Endodermal cell (in vitro differentiated cells): ENCODE results near the gene SOAT2. TPM values are rescaled to one million over a fixed set of nuclear protein-coding genes. Genes with fewer than 3 reads are reported as not detected.
A peak's percentile ranks its signal among the peaks of the same experiment; 100 is the strongest.

ENCODE experiments used
- DNase-seq: peaks from one replicate; pipeline ENCODE4 v3.0.0-alpha.2; 2017
- H3K27ac ChIP-seq: 2 replicates; pipeline ENCODE4 v1.5.1; 2013; ENCODE audit warnings: mild to moderate bottlenecking, low read depth, low read length, moderate library complexity
- H3K27me3 ChIP-seq: 2 replicates; pipeline ENCODE4 v1.6.1; 2013; ENCODE audit warnings: mild to moderate bottlenecking, low read length, moderate library complexity; ENCODE audit not compliant: insufficient read depth, control insufficient read depth, poor library complexity, severe bottlenecking
- H3K36me3 ChIP-seq: 2 replicates; pipeline ENCODE4 v1.7.0; 2013; ENCODE audit warnings: mild to moderate bottlenecking, low read length, moderate library complexity; ENCODE audit not compliant: control insufficient read depth, insufficient read depth
- H3K4me1 ChIP-seq: one replicate; pipeline ENCODE4 v1.7.0; 2013; ENCODE audit warnings: low read length; ENCODE audit not compliant: control insufficient read depth, insufficient read depth
- H3K4me3 ChIP-seq: 2 replicates; pipeline ENCODE4 v1.5.1; 2013; ENCODE audit warnings: mild to moderate bottlenecking, low read length, moderate library complexity
- H3K9ac ChIP-seq: 2 replicates; pipeline ENCODE4 v1.6.1; 2013; ENCODE audit warnings: mild to moderate bottlenecking, low read length, moderate library complexity; ENCODE audit not compliant: poor library complexity, severe bottlenecking; ENCODE audit errors: extremely low read depth
- H3K9me3 ChIP-seq: 2 replicates; pipeline ENCODE4 v1.6.1; 2013; ENCODE audit warnings: mild to moderate bottlenecking, low read length, moderate library complexity; ENCODE audit not compliant: control insufficient read depth
- H3K27ac Mint-ChIP-seq: 2 replicates; pipeline ENCODE4 v1.8.0; 2020; ENCODE audit warnings: mixed read lengths
- H3K27me3 Mint-ChIP-seq: 2 replicates; pipeline ENCODE4 v1.8.0; 2021; ENCODE audit warnings: mild to moderate bottlenecking, mixed read lengths; ENCODE audit not compliant: insufficient read depth
- H3K36me3 Mint-ChIP-seq: 2 replicates; pipeline ENCODE4 v1.8.0; 2020; ENCODE audit warnings: low read depth, mixed read lengths
- H3K4me1 Mint-ChIP-seq: 2 replicates; pipeline ENCODE4 v1.8.0; 2020; ENCODE audit warnings: mixed read lengths
- H3K4me3 Mint-ChIP-seq: 2 replicates; pipeline ENCODE4 v1.8.0; 2020; ENCODE audit warnings: mild to moderate bottlenecking, moderate library complexity, mixed read lengths
- H3K9me3 Mint-ChIP-seq: 2 replicates; pipeline ENCODE4 v1.8.0; 2020; ENCODE audit warnings: mild to moderate bottlenecking, mixed read lengths
- WGBS, 2 experiments: methylation state at CpG; one replicate each; pipeline versions ENCODE4 v1.1.5 to v1.1.7; 2013; ENCODE audit warnings: missing lambda C conversion rate in 2 of 2, mixed read lengths in 1 of 2; ENCODE audit not compliant: insufficient coverage in 1 of 2, insufficient read length in 1 of 2; 5-methylcytosine and 5-hydroxymethylcytosine counted together
- total RNA-seq, 2 donors: library from RNA; stranded (reverse); fragmentation: NEBNext Ultra II Directional in 1 of 2; extraction: Animal tissue kit (Norgen Biotek cat#: 25700) in 1 of 2; gene quantifications; 2 replicates in 1 of 2; 3 replicates in 1 of 2; pipeline ENCODE4 v1.2.1, GENCODE V29; 2021
- TF ChIP-seq, protein P1 (sequence below): fragments of 200-600 bp; sonication (generic); conservative IDR thresholded peaks from 2 replicates; pipeline ENCODE4 v1.5.0; 2021; ENCODE audit warnings: antibody characterized with exemption, mild to moderate bottlenecking

The SOAT2 gene
- total RNA-seq, 2 donors from 2014 or later = 0.46 to 0.71 TPM

DNA sequence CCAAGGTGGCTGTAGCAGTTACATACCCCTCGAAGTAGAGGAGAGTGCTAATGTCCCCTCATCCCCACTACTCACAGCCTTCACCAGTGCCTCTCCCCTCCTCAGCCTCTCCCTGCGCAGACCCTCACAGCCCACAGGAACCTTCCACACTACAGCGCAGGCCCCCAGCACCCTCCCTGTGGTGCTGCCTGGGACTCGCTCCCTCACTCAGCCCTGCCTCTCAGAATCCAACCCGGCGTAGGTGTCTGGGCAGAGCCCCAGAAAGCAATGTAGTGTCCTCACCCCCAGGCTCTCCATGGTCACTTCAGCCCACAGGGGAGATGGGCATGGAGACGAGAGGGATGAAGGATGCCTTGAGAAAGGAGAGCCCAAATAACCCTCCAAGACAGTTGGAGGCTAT, 66.4 kb downstream of the SOAT2 start:
- Mint-ChIP-seq H3K27me3 (peaks cover 71% of the 10 kb centered on the region), H3K4me3 (no peak overlapping the region), H3K36me3 (peaks cover 12% of the 10 kb centered on the region), H3K4me1 (peaks cover 14% of the 10 kb centered on the region), H3K9me3 (no peaks in the 10 kb centered on the region), H3K27ac (no peak overlapping the region)
- WGBS, 2 experiments = 80 to 99% methylated on average over 2 to 7 of the region's 7 CpGs
- TF ChIP-seq, protein P1, sequence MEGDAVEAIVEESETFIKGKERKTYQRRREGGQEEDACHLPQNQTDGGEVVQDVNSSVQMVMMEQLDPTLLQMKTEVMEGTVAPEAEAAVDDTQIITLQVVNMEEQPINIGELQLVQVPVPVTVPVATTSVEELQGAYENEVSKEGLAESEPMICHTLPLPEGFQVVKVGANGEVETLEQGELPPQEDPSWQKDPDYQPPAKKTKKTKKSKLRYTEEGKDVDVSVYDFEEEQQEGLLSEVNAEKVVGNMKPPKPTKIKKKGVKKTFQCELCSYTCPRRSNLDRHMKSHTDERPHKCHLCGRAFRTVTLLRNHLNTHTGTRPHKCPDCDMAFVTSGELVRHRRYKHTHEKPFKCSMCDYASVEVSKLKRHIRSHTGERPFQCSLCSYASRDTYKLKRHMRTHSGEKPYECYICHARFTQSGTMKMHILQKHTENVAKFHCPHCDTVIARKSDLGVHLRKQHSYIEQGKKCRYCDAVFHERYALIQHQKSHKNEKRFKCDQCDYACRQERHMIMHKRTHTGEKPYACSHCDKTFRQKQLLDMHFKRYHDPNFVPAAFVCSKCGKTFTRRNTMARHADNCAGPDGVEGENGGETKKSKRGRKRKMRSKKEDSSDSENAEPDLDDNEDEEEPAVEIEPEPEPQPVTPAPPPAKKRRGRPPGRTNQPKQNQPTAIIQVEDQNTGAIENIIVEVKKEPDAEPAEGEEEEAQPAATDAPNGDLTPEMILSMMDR = no peak
- no peaks in the 10 kb centered on the region for H3K27me3 ChIP-seq
- no peaks in the 10 kb centered on the region for H3K9me3 ChIP-seq
- no peak for DNase-seq
- no peak overlapping the region for H3K4me3 ChIP-seq
- no peak overlapping the region for H3K27ac ChIP-seq
- H3K4me1 ChIP-seq = no peaks in the 10 kb centered on the region
- H3K9ac ChIP-seq = no peak overlapping the region
- H3K36me3 ChIP-seq = peaks cover 6% of the 10 kb centered on the region

DNA sequence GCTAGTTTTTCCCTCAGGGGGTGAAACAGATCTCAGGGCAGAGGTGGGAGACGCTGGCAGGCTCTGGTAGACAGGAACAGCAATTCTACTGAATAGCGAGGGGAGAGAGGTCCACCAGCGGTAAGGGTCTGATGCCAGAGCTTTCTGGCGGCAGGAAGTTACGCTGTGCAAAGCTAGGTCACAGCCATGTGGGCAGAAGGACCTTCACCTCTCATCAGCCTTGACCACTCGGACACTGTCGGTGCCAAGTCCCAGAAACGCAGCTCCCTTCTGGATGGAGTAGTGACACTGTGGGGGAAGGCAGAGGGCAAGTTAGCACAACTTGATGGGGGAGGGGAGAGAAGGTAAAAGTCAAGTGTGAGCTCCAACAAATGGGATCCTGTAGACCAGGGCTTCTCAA, 66.9 kb downstream of the SOAT2 start:
- no peaks in the 10 kb centered on the region for H3K9me3 Mint-ChIP-seq
- DNase-seq = peak; percentile 44
- Histone ChIP-seq H3K27me3 (no peaks in the 10 kb centered on the region), H3K4me3 (no peak overlapping the region), H3K9ac (no peak overlapping the region), H3K4me1 (no peaks in the 10 kb centered on the region), H3K27ac (no peak overlapping the region), H3K9me3 (no peaks in the 10 kb centered on the region), H3K36me3 (peaks cover 6% of the 10 kb centered on the region)
- H3K27ac Mint-ChIP-seq = no peak overlapping the region
- H3K36me3 Mint-ChIP-seq = peaks cover 12% of the 10 kb centered on the region
- TF ChIP-seq, protein P1 = no peak
- WGBS, 2 experiments = 90 to 91% methylated on average over 2 to 8 of the region's 8 CpGs
- H3K27me3 Mint-ChIP-seq = peaks cover 68% of the 10 kb centered on the region
- H3K4me1 Mint-ChIP-seq = peaks cover 19% of the 10 kb centered on the region
- no peak overlapping the region for H3K4me3 Mint-ChIP-seq

DNA sequence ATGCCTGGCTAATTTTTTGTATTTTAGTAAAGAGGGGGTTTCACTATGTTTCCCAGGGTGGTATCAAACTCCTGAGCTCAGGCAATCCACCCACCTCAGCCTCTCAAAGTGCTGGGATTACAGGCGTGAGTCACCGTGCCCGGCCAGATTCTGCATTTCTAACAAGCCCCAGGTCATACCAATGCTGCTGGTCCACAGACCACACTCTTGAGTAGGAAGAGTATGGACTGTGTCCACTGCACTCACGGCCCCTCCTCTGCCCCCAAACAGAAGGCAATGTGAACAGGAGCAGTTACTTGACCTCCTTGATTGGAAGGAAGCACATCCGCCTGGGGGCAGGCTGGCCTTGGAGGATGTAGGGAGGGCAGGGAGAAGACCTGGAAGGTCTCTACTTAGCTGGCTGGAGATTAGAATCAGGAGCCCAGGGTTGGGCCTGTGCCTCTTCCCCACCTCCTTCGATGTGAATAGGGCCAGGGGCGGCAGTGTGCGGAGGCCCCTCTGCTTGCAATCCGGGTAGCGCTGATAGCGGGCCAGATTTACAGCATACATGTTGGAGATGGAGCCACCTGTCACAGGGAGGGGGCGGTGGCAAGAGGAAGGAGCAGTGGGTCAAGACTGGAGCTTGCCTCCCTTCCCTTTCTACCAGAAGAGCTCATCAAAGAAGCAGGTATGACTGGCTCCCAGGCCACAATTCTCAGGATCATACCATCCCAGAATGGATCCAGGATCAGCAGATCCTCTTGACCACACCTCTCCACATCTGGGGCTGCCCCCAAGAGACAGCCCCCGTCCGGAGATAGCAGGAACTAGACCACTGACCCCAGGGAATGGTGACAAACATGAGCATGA, 67.8 kb downstream of the SOAT2 start:
- Histone ChIP-seq H3K36me3 (peaks cover under 1% of the 10 kb centered on the region), H3K27ac (no peak overlapping the region), H3K4me1 (peaks cover 4% of the 10 kb centered on the region), H3K9me3 (no peaks in the 10 kb centered on the region), H3K27me3 (no peaks in the 10 kb centered on the region), H3K4me3 (no peak overlapping the region), H3K9ac (no peak overlapping the region)
- Mint-ChIP-seq H3K36me3 (peaks cover 12% of the 10 kb centered on the region), H3K4me1 (peaks cover 27% of the 10 kb centered on the region), H3K4me3 (no peak overlapping the region), H3K27ac (no peak overlapping the region), H3K9me3 (no peaks in the 10 kb centered on the region), H3K27me3 (peaks cover 67% of the 10 kb centered on the region)
- DNase-seq = peak; percentile 41
- TF ChIP-seq, protein P1 = no peak
- WGBS, 2 experiments = 95 to 100% methylated on average over 6 to 14 of the region's 14 CpGs
